Glomerular endothelial cell (primary cell): ENCODE results near the gene CDC42SE1. TPM values are rescaled to one million over a fixed set of nuclear protein-coding genes. Genes with fewer than 3 reads are reported as not detected.
A peak's percentile ranks its signal among the peaks of the same experiment; 100 is the strongest.
"Not testable (repeated sequence)": the region's sequence is repeated elsewhere in the genome, so short reads cannot be mapped to it uniquely, and the experiment has no call there.

Source experiments
- DNase-seq: peaks from one replicate; pipeline ENCODE4 v3.0.0-alpha.2; 2011; ENCODE audit warnings: low read depth, low spot score; ENCODE audit errors: extremely low read depth
- total RNA-seq: library from RNA; depleted of rRNA; stranded (reverse); fragments of >200 nt; gene quantifications from 2 replicates; pipeline ENCODE4 v1.2.3, GENCODE V29; 2015

Gene CDC42SE1, protein sequence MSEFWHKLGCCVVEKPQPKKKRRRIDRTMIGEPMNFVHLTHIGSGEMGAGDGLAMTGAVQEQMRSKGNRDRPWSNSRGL
- 69.4 and 73.9 TPM in 2 replicates for total RNA-seq

DNA sequence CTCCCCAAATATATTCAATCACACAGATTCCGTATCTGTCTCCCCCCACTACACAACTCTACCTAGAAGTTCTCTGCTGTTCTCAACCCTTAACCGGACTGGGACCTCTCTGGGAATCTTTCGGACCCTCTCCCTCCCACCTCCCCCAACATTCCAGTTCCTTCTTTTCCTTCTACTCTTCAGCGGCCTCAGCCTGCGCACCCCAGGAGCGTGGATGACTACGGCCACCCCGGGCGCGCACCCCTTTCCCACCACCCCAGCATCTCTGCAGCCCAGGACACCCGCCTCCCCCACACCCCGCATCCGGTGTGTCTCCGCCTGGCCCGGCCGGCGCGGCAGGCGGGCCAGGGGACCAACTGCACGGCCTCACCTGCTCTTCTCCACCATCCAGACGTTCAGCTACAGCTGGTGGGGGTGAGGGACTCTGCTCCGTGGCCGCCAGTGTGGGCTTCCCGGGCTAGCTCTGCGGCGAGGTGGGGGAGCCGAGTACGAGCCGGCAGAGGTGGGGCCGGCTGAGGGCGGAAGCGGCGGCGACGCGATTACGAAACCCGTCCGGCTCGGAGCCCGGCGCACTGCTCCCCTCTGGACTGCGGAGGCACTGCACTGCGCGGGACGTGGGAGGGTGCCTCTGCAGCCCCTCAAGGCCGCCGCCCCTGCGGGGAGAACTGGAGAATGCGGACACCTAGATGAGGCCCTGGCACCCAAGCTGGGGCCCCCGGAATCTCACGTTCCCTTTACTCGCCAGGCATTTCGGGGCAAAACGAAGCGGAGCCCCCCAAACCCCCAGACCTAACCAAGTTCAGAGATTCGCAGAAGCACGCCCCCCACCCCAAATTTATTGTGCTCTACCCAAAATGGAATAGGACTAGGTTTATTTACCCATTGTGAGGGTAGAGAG lies at the start of gene CDC42SE1:
CDC42SE1 (minus strand) TSS at position 514 of the 898 bp plus-strand sequence. CDS start 3,892 bp downstream, outside the sequence.
- DNase-seq = no peak

DNA sequence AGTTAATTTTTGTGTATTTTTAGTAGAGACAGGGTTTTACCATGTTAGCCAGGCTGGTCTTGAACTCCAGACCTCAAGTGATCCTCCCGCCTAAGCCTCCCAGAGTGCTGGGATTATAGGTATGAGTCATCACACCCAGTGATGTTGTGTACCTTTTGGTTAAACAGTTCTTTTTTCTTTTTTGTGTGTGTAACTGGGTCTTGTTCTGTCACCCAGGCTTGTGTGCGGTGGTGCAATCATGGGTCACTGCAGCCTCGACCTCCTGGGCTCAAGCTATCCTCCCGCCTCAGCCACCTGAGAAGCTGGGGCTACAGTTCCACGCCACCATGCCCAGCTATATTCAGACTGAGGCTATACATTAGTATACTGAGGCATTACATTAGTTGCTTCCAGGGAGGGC lies 48.9 kb upstream of the CDC42SE1 start:
- DNase-seq = no peak

DNA sequence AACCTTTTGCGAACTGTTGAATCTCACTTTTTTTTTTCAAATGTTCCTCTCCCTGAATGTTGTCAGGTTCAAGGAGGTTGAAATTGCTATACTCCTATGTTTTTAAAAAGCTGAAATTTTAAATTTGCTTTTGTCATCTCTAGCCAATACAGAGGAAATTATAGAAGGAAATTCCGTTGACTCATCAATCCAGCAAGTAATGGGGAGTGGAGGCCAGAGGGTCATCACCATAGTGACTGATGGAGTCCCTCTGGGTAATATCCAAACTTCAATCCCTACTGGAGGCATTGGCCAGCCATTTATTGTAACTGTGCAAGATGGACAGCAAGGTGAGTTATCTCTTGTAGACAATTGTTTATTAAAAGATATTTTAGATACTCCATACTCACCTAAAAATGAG lies 47.5 kb upstream of the CDC42SE1 start:
- no peak for DNase-seq

DNA sequence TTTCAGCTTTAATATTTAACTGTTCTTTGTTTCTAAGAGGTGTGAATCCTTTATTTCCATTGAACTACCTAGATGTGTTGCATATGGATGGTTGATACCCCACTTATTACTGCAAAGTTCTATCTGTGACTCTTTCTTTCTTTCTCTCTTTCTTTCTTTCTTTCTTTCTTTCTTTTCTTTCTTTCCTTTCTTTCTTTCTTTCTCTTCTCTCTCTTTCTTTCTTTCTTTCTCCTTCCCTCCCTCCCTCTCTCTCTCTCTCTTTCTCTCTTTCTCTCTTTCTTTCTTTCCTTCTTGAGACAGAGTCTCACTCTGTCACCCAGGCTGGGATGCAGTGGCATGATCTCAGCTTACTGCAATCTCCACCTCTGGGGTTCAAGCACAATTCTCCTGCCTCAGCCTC lies 45.2 kb upstream of the CDC42SE1 start:
- DNase-seq = no peak

DNA sequence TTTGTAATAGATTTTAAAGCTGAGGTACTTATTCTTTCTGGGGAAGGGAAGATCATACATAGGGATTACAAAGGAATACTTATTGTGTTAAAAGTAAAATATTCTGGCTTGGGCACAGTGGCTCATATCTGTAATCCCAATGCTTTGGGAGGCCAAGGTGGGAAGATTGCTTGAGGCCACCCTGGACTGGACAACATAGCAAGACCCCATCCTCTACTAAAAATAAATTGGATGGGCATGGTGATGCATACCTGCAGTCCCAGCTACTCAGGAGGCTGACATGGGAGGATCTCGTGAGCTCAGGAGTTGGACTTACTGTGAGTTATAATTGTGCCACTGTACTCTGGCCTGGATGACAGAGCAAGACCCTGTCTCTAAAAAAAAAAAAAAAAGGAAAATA lies 38.7 kb upstream of the CDC42SE1 start:
- no peak for DNase-seq

DNA sequence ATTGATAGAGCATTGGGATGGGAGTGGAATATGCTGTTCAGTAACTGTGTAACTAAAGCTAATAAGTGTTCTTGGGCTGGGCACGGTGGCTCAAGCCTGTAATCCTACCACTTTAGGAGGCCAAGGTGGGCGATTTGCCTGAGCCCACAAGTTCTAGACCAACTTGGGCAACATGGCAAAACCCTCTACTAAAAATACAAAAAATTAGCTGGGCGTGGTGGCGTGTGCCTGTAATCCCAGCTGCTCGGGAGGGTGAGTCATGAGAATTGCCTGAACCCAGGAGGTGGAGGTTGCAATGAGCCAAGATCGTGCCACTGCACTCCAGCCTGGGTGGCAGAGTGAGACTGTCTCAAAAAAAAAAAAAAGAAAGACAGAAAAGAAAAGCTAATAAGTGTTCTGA lies 38.0 kb upstream of the CDC42SE1 start:
- not testable (repeated sequence) for DNase-seq

DNA sequence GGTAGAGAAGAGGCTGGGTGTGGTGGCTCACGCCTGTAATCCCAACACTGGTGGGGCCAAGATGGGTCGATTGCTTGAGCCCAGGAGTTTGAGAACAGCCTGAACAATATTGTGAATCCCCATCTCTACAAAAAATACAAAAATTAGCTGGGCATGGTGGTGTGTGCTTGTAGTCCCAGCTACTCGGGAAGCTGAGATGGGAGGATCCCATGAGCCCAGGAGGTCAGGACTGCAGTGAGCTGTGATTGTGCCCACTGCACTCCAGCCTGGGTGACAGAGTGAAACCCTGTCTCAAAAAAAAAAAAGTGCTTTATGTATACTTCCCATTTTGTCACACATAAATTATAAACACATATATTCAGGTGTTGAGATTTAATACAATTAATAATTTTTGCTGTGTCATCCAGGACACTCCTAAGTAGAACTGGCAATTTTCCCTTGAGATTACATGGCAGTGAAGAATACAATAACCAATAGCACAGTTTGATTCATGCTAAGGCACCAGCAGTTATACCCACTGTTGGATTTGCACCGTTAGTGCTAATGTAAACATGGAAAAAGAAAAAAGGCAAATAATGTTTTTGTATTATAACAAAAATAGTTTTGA lies 26.6 kb upstream of the CDC42SE1 start:
- no peak for DNase-seq

DNA sequence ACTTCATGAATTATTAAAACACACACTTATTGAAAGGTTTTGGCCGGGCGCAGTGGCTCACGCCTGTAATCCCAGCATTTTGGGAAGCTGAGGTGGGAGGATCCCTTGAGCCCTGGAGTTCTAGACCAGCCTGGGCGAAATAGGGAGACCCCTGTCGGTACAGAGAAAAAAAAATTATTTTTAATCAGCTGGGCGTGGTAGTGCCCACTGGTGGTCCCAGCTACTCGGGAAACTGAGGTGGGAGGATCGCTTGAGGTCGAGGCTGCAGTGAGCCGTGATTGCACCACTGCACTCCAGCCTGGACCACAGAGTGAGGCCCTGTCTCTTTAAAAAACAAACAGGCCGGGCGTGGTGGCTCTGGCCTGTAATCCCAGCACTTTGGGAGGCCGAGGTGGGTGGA lies 12.8 kb upstream of the CDC42SE1 start:
- DNase-seq = no peak

DNA sequence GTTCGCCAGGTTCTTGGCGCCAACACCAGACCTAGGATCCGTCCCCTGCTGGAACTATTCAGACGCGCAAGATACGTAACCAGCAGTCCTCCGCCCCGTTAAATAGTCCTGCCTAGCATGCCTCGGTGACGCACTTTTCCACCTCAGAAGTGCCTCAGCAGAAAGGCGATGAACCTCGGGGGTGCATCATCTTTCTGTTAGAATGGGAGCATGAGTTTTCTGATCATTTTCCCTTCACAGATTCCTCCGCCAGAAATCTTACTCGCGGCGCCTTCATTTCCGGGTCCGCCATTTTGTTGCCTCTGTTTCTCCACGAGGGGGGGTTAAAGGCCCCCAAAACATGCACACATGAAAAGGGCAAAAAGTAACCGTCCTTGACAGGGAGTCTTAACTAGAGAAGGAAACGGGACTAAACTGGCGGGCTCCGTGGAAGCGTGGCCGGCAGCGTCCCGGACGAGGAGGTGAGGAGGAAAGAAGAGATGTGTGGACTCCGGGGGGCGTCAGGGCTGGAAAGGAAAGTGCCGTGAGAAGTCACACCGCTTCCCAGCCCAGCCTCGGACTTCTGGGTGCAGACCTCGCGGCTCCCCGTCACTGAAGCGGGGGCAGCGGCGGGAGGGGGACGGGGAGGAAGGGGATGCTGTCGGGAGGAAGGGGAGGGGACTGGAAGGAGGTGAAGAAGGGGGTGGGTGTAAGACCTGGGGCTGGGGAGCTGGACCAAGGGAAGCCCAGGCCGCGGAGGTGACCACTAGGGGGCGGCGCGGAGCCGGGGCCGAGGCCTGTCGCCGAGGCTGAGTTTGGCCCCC lies 11.3 kb upstream of the CDC42SE1 start, which contains the start of gene GABPB2:
GABPB2 (plus strand) TSS at position 288 of the 803 bp plus-strand sequence. CDS start 17,429 bp downstream, outside the sequence.
- DNase-seq = peak; percentile 92

DNA sequence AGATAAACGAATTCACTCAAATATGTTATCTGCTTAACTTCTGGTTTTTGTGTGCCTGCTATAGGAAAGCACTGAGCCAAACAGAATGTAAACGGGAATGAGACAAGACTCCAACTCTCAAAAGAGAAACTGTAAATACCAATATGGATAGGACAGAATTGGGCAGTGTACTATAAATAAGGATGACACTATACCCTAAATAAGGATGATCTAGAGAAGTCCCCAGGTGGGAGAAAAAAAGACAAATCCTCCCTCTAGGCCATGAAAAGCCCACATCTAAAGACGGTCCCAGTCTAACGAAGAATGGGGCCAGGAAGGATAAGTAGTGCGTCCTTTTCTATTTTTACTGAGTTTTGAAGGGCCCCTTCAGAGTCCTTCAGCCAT lies 9.7 kb upstream of the CDC42SE1 start:
- no peak for DNase-seq

DNA sequence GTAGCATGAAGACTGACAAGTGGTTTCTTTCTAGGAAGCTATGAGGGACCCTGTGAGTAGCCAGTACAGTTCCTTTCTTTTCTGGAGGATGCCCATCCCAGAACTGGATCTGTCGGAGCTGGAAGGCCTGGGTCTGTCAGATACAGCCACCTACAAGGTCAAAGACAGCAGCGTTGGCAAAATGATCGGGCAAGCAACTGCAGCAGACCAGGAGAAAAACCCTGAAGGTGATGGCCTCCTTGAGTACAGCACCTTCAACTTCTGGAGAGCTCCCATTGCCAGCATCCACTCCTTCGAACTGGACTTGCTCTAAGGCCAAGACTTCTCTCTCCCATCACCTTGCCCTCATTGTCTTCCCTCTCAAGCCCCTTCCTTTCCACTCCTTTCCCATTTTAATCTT lies 7.8 kb upstream of the CDC42SE1 start:
- no peak for DNase-seq

DNA sequence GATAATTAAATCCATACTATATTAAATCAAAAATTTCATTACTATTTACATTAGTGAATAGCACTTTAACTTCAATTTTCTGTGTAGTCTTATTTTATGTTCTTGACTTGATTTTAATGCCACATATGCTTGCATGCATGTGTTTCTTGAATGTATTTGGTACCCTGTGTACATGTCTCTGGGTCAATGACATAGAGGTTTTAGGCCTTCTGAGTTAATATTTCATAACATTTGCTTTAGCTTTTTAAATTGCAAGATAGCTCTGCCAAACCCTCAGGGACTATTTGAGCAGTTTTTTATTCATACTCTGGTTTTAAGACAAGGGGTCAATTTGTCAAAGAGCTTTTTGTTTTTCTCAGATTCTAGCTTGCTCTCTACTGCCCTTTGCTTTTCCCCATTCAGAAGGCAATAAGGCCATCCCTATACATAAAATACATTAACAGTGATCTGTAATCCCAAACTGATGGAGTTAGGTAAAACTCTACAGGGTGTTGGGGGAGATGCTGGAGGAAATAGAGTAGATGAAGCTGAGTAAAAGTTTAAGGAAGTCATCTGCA lies 5.7 kb upstream of the CDC42SE1 start:
- DNase-seq = no peak

DNA sequence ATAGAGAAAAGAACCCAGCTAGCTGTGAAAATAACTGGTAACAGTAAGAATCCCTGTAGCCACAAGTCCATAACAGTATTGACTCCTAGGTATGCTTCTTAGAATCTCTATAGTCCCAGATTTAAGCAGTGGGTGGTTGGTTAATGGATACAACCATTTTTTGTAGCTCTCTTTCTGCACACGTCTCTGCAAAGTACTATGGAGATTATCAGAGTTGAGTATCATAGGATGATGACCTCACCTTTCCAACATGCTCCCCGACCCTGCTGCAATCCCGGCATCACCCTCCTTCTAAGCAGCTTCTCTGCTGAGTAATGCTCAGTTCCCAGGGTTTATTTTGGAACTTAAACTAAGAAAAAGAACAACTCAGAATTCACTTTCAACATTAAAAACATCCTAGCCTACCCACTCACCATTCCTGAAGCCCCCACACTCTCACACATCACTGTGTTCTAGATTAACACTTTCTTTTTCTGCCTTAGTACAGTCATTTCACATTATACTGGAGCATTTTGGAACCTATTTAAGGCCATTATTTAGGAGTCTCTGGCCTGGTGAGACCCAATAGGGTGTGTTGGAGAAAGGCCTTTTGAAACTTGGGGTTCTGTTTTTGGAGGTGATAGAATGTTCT lies 3.4 kb upstream of the CDC42SE1 start:
- no peak for DNase-seq

DNA sequence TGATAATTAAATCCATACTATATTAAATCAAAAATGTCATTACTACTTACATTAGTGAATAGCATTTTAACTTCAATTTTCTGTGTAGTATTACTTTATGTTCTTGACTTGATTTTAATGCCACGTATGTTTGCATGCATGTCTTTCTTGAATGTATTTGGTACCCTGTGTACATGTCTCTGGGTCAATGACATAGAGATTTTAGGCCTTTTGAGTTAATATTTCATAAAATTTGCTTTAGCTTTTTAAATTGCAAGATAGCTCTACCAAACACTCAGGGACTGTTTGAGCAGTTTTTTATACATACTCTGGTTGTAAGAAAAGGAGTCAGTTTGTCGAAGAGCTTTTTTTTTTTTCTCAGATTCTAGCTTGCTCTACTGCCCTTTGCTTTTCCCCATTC lies 2.3 kb upstream of the CDC42SE1 start:
- DNase-seq = no peak

DNA sequence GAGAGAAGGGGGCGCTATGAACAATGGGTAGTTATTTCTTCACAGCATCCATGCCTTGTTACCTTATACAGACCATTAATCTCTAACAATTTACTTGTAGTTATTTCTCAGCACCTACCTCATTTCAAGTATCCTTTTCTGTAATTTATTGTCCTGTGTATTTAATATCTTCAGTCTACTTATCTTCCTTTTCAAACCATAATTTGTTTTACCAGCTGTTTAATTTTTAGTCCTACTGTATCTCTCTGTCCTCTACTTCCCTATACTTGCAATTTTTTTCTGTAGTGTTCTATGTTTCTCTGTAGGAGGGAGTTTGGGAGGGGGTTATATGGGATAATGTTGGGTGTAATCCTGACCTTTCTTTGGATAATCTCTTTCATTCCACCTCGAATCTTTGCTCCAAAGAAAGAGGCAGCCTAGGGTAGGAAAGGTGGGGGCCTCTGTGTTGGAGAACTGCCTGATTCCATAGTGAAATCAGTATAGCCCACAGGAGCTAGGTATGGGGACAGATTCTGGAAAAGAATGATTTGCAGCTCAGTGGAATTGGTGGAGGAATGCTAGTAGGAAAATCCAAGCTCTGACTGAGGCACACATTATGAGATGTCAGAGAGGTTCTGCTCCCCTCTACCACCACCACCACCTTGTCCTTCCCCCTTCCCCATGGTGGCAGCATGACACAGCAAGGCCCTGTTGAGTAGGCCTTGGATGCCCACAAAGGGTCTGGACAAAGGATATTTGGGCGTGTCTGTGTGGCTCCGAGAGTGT lies 1.4 kb upstream of the CDC42SE1 start:
- no peak for DNase-seq

DNA sequence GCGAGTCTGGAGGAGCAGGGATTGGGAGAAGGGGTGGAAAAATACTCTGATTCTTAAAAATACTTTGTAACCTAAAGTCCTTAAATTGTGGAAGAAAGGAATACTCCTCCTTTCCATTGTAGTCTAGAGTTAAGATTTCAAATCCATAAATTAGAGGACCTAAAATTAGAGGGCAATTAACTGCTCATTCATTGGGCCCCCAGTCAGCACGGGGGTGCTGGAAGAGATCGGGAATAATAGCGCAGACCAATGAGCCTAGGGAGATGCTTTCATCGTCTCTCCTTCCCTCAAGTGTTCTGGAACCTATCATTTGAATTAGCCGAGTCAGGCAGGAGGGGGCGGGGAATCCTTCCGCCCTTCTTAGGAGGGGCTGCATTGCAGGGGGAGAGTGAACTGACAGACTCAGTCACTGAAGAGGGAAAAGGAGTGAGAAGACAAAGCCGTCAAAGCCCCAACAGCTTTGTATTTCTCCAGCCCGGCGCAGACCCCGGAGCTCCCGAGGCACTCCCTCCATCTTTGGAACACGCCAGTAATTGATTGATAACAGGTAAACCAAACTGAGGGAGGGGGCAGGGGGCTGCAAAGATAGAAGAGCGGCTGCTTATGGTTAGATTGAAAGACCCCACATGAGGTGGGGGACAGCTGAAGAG lies 710 bp upstream of the CDC42SE1 start, which contains the start of gene MLLT11:
MLLT11 (plus strand) TSS at position 391 of the 650 bp plus-strand sequence. CDS start 6,828 bp downstream, outside the sequence.
- DNase-seq = no peak

DNA sequence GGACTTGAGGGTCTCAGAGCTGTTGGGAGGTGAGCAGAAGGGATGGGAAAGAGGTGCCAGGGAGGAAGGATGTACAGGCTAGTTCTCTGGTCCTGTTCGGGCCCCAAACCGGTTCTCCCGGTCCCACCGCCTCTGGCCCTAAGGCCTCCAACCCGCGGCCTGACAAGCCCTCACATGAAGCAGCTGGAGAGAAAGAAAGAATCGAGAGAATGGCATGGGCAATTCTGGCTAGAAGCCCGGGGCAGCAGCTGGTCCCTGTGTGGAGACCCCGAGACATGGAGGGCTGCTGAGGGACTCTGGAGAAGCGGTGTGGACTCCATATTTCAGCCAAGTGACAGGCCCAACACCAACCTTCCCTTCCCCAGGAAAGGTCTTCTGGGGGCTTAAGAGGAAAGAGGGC lies 730 bp downstream of the CDC42SE1 start:
- no peak for DNase-seq

DNA sequence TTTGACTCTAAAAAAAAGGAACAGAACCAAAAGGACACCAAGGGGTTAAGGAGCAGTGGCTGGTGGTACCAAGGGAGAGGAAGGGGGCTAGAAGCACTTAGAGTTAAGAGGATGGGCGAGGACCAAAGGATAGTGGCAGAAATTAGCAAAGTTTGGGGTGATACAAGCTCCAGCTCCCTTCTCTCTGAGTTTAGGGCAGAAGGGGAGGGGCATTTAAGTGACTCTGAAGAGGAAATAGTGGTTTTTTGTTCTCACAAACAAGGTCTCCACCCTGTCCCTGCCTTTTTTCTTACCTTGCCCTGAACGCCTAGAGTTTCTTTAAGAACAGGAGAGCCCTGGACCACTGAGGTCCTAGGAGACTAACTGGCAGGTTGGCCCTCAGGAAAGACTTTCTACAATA lies 3.3 kb downstream of the CDC42SE1 start:
- no peak for DNase-seq

DNA sequence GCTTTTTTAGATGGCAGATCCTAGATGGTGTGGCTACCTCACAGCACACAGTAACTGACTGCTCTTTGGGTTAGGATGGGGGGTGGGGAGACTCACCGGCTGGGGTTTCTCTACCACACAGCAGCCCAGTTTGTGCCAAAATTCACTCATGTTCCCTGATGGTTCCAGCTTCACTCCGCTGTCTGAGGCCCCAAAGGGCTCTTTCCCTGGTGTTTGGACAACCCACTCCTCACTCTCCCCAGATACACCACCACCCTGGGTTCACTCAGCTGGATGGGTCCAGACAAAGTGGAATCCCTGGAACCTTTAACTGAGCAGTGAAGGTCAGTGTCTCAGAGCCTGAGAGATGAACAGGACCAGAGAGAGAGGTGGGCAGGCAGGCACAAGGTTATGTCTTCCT lies 3.8 kb downstream of the CDC42SE1 start:
- DNase-seq = no peak
